SK-N-MC (cell line): ENCODE data around the gene ECPAS.

Experiments
- EZH2 ChIP-seq: fragments of 200-600 bp; sonication (generic); IDR thresholded peaks from one replicate; pipeline ENCODE4 v1.6.1; 2017; ENCODE audit warnings: antibody characterized with exemption
- FOXP2 ChIP-seq: optimal IDR thresholded peaks from 2 replicates; pipeline ENCODE3; 2011; ENCODE audit warnings: mild to moderate bottlenecking, moderate library complexity; ENCODE audit not compliant: insufficient read depth; ENCODE audit errors: extremely low read length, control extremely low read depth
- POLR2AphosphoS5 ChIP-seq: IDR thresholded peaks from 2 replicates; pipeline ENCODE4 v1.6.1; 2012; ENCODE audit warnings: mild to moderate bottlenecking, low read depth, low read length, borderline replicate concordance

- TF ChIP-seq EZH2 (no peak), POLR2AphosphoS5 (no peak), FOXP2 (no peak)
These were observed 72.9 kb downstream of the ECPAS start for GRCh38 chr9:111411266-111411665.
